ENCODE measurements around the gene BCL2L1. TPM values are rescaled to one million over a fixed set of nuclear protein-coding genes. Genes with fewer than 3 reads are reported as not detected.

BCL2L1 gene
- total RNA-seq, 1 donor from 2014 or later, result 174 TPM

GRCh38 chr20:31693987-31694661 lies 28.5 kb downstream of the BCL2L1 start:
- H3K27me3 ChIP-seq, result no peaks in the 10 kb centered on the region
- H3K4me3 ChIP-seq, result no peak overlapping the region
- ATAC-seq, result no peak
- DNase-seq, result no peak
- H3K36me3 ChIP-seq, result peaks cover 28% of the 10 kb centered on the region
- intact Hi-C loops (cut with DNase I), result no loop called here
- H3K4me1 ChIP-seq, result peaks cover 58% of the 10 kb centered on the region
- no peaks in the 10 kb centered on the region for H3K9me3 ChIP-seq
- TF ChIP-seq, protein P1, sequence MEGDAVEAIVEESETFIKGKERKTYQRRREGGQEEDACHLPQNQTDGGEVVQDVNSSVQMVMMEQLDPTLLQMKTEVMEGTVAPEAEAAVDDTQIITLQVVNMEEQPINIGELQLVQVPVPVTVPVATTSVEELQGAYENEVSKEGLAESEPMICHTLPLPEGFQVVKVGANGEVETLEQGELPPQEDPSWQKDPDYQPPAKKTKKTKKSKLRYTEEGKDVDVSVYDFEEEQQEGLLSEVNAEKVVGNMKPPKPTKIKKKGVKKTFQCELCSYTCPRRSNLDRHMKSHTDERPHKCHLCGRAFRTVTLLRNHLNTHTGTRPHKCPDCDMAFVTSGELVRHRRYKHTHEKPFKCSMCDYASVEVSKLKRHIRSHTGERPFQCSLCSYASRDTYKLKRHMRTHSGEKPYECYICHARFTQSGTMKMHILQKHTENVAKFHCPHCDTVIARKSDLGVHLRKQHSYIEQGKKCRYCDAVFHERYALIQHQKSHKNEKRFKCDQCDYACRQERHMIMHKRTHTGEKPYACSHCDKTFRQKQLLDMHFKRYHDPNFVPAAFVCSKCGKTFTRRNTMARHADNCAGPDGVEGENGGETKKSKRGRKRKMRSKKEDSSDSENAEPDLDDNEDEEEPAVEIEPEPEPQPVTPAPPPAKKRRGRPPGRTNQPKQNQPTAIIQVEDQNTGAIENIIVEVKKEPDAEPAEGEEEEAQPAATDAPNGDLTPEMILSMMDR (IDR thresholded peaks at IDR 0.05), result no peak
- H3K27ac ChIP-seq, result peak overlapping the region; percentile 63

GRCh38 chr20:31693402-31693801 lies 29.3 kb downstream of the BCL2L1 start:
- no peaks in the 10 kb centered on the region for H3K27me3 ChIP-seq
- peaks cover 33% of the 10 kb centered on the region for H3K36me3 ChIP-seq

DNA sequence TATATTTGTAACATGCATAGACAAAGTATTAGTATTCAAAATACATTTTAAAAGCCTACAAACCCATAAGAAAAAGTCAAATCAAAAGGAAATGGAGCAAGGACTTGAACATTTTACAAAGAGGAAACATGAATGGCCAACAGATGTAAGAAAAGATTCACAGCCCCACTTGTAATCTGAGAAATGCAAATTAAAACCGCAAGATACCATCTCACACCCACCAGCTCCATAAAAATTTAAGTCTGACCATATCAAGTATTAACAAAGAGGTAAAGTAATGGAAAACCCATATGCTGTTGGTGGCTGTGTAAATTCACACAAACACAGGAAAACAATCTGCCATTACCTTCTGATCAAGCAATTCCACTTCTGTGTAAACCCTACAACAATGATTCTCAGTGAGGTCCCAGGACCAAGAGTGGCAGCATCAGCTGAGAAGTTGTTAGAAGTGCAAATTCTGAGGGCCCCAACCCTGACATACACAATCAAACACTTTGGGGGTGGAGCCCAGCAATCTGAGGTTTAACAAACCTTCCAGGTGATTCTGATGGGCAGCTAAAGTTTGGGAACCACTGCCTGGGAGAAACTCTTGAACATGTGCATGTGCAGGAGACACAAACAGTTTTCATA lies 30.9 kb downstream of the BCL2L1 start:
- Histone ChIP-seq H3K9me3 (no peaks in the 10 kb centered on the region), H3K27me3 (no peaks in the 10 kb centered on the region), H3K27ac (no peak overlapping the region), H3K36me3 (peaks cover 39% of the 10 kb centered on the region), H3K4me1 (peaks cover 42% of the 10 kb centered on the region), H3K4me3 (no peak overlapping the region)
- TF ChIP-seq, protein P1 (IDR thresholded peaks at IDR 0.05), result no peak
- intact Hi-C loops (cut with DNase I), result no loop called here
- DNase-seq (no peak), ATAC-seq (no peak)

More at GRCh38 chr20:31693402-31693801, 29.3 kb downstream of the BCL2L1 start:
- no peak for DNase-seq
- intact Hi-C loops (cut with DNase I), result no loop called here
- no peak overlapping the region for H3K4me3 ChIP-seq
- no peak for ATAC-seq
- TF ChIP-seq, protein P1 (IDR thresholded peaks at IDR 0.05), result no peak
- H3K27ac ChIP-seq, result peak overlapping the region; percentile 32
- no peaks in the 10 kb centered on the region for H3K9me3 ChIP-seq
- peaks cover 51% of the 10 kb centered on the region for H3K4me1 ChIP-seq

GRCh38 chr20:31690124-31690666 lies 32.5 kb downstream of the BCL2L1 start:
- H3K27ac ChIP-seq, result no peak overlapping the region
- H3K27me3 ChIP-seq, result no peaks in the 10 kb centered on the region
- H3K4me3 ChIP-seq, result no peak overlapping the region
- TF ChIP-seq, protein P1 (IDR thresholded peaks at IDR 0.05), result no peak
- ATAC-seq (no peak), DNase-seq (no peak)
- H3K36me3 ChIP-seq, result peaks cover 37% of the 10 kb centered on the region
- H3K9me3 ChIP-seq, result no peaks in the 10 kb centered on the region
- peaks cover 35% of the 10 kb centered on the region for H3K4me1 ChIP-seq
- intact Hi-C loops (cut with DNase I), result no loop called here

DNA sequence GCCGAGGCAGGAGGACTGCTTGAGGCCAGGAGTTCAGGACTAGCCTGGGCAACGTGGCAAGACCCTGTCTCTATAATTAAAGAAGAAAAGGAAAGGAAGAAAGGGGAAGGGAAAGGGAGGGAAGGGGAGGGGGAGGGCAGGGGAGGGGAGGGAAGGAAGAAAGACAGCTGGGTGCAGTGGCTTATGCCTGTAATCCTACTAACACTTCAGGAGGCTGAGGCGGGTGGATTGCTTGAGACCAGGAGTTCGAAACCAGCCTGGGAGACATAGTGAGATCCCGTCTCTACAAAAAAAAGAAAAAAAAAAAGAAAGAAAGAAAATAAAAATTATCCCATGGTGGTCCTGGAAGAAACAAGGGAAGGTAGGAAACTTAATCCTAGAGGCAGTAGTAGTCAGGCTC lies 33.5 kb downstream of the BCL2L1 start:
- intact Hi-C loops (cut with DNase I), result no loop called here
- H3K27ac ChIP-seq, result peak overlapping the region; percentile 30
- no peaks in the 10 kb centered on the region for H3K9me3 ChIP-seq
- no peak overlapping the region for H3K4me3 ChIP-seq
- DNase-seq (no peak), ATAC-seq (no peak)
- no peaks in the 10 kb centered on the region for H3K27me3 ChIP-seq
- peaks cover 32% of the 10 kb centered on the region for H3K4me1 ChIP-seq
- peaks cover 44% of the 10 kb centered on the region for H3K36me3 ChIP-seq
- TF ChIP-seq, protein P1 (IDR thresholded peaks at IDR 0.05), result no peak

Data from upper lobe of right lung (tissue), 1 donor.